Adipocyte (in vitro differentiated cells): ENCODE results near the gene USP40.
A peak's percentile ranks its signal among the peaks of the same experiment; 100 is the strongest.

Source experiments
- DNase-seq: peaks from one replicate; pipeline ENCODE4 v3.0.0-alpha.2; 2015; ENCODE audit warnings: low read depth
- H3K27me3 ChIP-seq: replicated peaks from 2 replicates; pipeline ENCODE4 v1.7.0; 2013; ENCODE audit warnings: mild to moderate bottlenecking, low read length, moderate library complexity; ENCODE audit not compliant: control insufficient read depth, insufficient read depth
- H3K36me3 ChIP-seq: 2 replicates; pipeline ENCODE4 v1.7.0; 2013; ENCODE audit warnings: low read length, mild to moderate bottlenecking, moderate library complexity; ENCODE audit not compliant: control insufficient read depth, insufficient read depth, severe bottlenecking
- H3K4me1 ChIP-seq: 2 replicates; pipeline ENCODE4 v1.7.0; 2013; ENCODE audit warnings: mild to moderate bottlenecking, low read length, moderate library complexity; ENCODE audit not compliant: control insufficient read depth, insufficient read depth
- H3K4me3 ChIP-seq: 2 replicates; pipeline ENCODE4 v1.7.0; 2013; ENCODE audit warnings: mild to moderate bottlenecking, low read length, moderate library complexity
- H3K9ac ChIP-seq: 2 replicates; pipeline ENCODE4 v1.7.0; 2013; ENCODE audit warnings: mild to moderate bottlenecking, low read length, moderate library complexity
- H3K9me3 ChIP-seq: 2 replicates; pipeline ENCODE4 v1.7.0; 2013; ENCODE audit warnings: mild to moderate bottlenecking, low read length, moderate library complexity; ENCODE audit not compliant: control insufficient read depth

The USP40 gene

GRCh38 chr2:233445152-233445830 is 121.3 kb downstream of the USP40 start:
- no peaks in the 10 kb centered on the region for H3K27me3 ChIP-seq
- H3K9ac ChIP-seq = no peak overlapping the region
- H3K4me3 ChIP-seq = no peak overlapping the region
- H3K4me1 ChIP-seq = peaks cover 10% of the 10 kb centered on the region
- no peaks in the 10 kb centered on the region for H3K36me3 ChIP-seq
- no peaks in the 10 kb centered on the region for H3K9me3 ChIP-seq
- no peak for DNase-seq

GRCh38 chr2:233444501-233444900 is 122.1 kb downstream of the USP40 start:
- Histone ChIP-seq H3K9ac (no peak overlapping the region), H3K4me1 (peaks cover 11% of the 10 kb centered on the region), H3K4me3 (no peak overlapping the region), H3K27me3 (no peaks in the 10 kb centered on the region), H3K36me3 (no peaks in the 10 kb centered on the region), H3K9me3 (no peaks in the 10 kb centered on the region)
- no peak for DNase-seq

DNA sequence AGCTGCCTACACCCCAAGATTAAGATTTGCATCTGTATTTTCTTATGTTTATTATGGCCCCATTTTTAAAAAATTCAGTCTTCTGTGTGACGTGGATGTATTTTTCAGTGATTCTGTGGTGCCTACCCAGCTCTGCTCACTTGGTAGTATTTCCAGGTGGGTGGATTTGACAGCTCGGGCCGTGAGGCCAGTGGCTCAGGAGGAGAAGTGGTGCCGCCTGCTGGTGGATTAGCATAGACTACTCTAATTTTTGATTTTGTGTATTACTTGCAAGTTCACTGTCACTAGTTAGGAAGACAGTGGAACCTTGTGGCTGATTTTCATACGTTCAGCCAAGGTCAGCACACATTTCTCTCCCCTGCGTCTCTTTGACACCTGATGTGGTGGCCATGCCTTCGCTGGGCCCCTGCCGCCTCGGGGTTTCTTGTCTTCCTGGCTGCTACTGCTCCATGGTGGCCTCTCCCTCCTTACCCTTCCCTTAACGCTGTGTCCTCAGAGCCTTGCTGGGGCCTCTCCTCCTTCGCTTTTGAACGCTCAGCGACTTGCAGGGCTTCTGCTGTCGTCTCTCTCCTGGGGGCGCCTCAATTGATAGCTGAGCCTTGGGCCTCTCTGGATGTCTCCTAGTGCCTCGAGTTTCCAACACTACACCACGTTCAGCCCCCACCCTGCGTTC is 122.9 kb downstream of the USP40 start:
- Histone ChIP-seq H3K27me3 (no peaks in the 10 kb centered on the region), H3K36me3 (no peaks in the 10 kb centered on the region), H3K9ac (no peak overlapping the region), H3K9me3 (no peaks in the 10 kb centered on the region), H3K4me3 (no peak overlapping the region), H3K4me1 (peaks cover 17% of the 10 kb centered on the region)
- peak; percentile 92 for DNase-seq

DNA sequence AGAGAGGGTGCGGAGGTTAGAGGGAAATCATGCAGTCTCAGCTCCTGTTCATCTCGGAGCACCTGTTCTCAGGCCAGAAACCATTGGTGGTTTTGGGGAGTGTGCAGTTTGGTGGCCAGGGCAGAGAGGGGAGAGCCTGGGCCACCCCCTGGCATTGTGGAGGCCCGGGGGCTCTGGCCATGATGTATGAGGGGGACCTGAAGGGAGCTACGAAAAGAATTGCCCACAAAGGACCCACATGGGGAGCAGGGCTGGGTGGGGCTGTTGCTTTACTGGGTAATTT is 124.6 kb downstream of the USP40 start:
- Histone ChIP-seq H3K27me3 (no peaks in the 10 kb centered on the region), H3K36me3 (peaks cover 3% of the 10 kb centered on the region), H3K9me3 (no peaks in the 10 kb centered on the region), H3K4me1 (peaks cover 17% of the 10 kb centered on the region), H3K4me3 (no peak overlapping the region), H3K9ac (no peak overlapping the region)
- DNase-seq = no peak

DNA sequence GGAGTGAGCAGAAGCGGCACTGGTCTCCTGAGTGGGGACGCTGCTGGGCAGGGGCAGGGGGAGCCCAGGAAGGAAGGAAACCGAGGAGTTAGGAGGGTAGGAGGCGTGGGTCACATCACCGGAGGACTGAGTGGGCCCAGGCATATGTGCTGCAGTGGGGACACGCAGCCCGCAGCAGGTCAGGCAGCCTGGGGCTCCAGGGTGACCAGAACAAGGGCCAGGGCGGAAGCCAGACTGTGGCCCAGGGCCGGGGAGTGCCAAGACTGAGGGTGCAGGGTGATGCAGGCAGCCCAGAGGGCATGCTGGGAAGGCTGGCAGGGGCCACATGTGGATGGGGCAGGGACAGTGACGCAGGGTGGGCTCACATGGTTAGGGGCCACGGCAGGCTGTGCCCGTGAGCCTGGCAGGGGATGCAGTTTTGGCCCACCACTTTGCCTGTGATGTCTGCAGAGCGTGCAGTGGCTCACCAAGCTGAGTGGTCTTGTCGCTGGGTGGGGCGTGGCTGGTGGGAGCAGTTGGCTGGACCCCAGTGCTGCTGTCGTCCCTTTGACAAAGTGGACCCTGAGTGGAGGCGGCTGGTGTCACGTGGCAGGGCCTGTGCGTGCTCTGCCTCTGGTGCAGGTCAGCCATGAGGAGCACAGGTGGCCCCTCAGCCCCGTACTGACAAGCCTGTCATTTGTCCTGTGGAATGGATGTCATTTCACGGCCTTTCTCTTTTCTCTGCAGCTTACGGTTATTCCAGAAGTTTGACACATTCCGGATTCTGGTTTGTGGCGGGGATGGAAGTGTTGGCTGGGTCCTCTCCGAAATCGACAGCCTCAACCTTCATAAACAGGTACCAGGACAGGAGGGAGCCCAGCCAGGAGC is 125.2 kb downstream of the USP40 start:
- DNase-seq = no peak
- Histone ChIP-seq H3K36me3 (peaks cover 3% of the 10 kb centered on the region), H3K9me3 (no peaks in the 10 kb centered on the region), H3K27me3 (no peaks in the 10 kb centered on the region), H3K4me1 (peaks cover 14% of the 10 kb centered on the region), H3K4me3 (no peak overlapping the region), H3K9ac (no peak overlapping the region)

GRCh38 chr2:233440714-233441113 is 125.9 kb downstream of the USP40 start:
- Histone ChIP-seq H3K36me3 (peaks cover 9% of the 10 kb centered on the region), H3K4me1 (peaks cover 7% of the 10 kb centered on the region), H3K4me3 (no peak overlapping the region), H3K9me3 (no peaks in the 10 kb centered on the region), H3K27me3 (no peaks in the 10 kb centered on the region), H3K9ac (no peak overlapping the region)
- no peak for DNase-seq

- Histone ChIP-seq H3K4me1 (peaks cover 7% of the 10 kb centered on the region), H3K9me3 (no peaks in the 10 kb centered on the region), H3K4me3 (no peak overlapping the region), H3K36me3 (peaks cover 11% of the 10 kb centered on the region), H3K9ac (no peak overlapping the region), H3K27me3 (no peaks in the 10 kb centered on the region)
- DNase-seq = no peak
These were observed 126.3 kb downstream of the USP40 start for GRCh38 chr2:233440314-233440713.

- no peak overlapping the region for H3K4me3 ChIP-seq
- no peaks in the 10 kb centered on the region for H3K27me3 ChIP-seq
- H3K9me3 ChIP-seq = no peaks in the 10 kb centered on the region
- H3K9ac ChIP-seq = no peak overlapping the region
- H3K4me1 ChIP-seq = peaks cover 7% of the 10 kb centered on the region
- peaks cover 11% of the 10 kb centered on the region for H3K36me3 ChIP-seq
- no peak for DNase-seq
These were observed 127.4 kb downstream of the USP40 start for GRCh38 chr2:233439191-233439590.

- H3K9ac ChIP-seq = no peak overlapping the region
- no peaks in the 10 kb centered on the region for H3K27me3 ChIP-seq
- H3K36me3 ChIP-seq = peaks cover 11% of the 10 kb centered on the region
- H3K4me1 ChIP-seq = peaks cover 7% of the 10 kb centered on the region
- DNase-seq = no peak
- no peak overlapping the region for H3K4me3 ChIP-seq
- no peaks in the 10 kb centered on the region for H3K9me3 ChIP-seq
These were observed 127.9 kb downstream of the USP40 start for GRCh38 chr2:233438573-233439147.

GRCh38 chr2:233437439-233437955 is 129.1 kb downstream of the USP40 start:
- H3K27me3 ChIP-seq = no peaks in the 10 kb centered on the region
- no peak overlapping the region for H3K4me3 ChIP-seq
- no peaks in the 10 kb centered on the region for H3K9me3 ChIP-seq
- H3K9ac ChIP-seq = no peak overlapping the region
- no peak for DNase-seq
- peaks cover 7% of the 10 kb centered on the region for H3K4me1 ChIP-seq
- H3K36me3 ChIP-seq = peaks cover 11% of the 10 kb centered on the region
